Caki2 (cell line): ENCODE measurements around the gene SRP19. TPM values are rescaled to one million over a fixed set of nuclear protein-coding genes. Genes with fewer than 3 reads are reported as not detected.
A peak's percentile ranks its signal among the peaks of the same experiment; 100 is the strongest.

Experiments
- DNase-seq: peaks from one replicate; pipeline ENCODE4 v3.0.0-alpha.2; 2015; ENCODE audit warnings: low read depth
- in situ Hi-C: cut with HindIII; loops from 2 replicates; pipeline ENCODE4 v1.10.0; 2016; ENCODE audit warnings: low sequenced_read_pairs, low pct_unique_long_range_greater_than_20kb, mixed read lengths
- total RNA-seq: library from RNA; depleted of rRNA; stranded (reverse); fragments of >200 nt; shearing (Covaris generic); gene quantifications from 2 replicates; pipeline ENCODE4 v1.2.3, GENCODE V29; 2014; ENCODE audit warnings: low replicate concordance; rRNA removed

Gene SRP19
- total RNA-seq, 1 experiment from 2014 or later, result 30.7 TPM

GRCh38 chr5:112910529-112910928 is 49.4 kb downstream of the SRP19 start:
- DNase-seq, result no peak
- in situ Hi-C loops, result no loop called here

GRCh38 chr5:112914584-112914983 is 53.5 kb downstream of the SRP19 start:
- no peak for DNase-seq
- in situ Hi-C loops, result no loop called here

GRCh38 chr5:112915831-112916230 is 54.7 kb downstream of the SRP19 start:
- in situ Hi-C loops, result no loop called here
- DNase-seq, result no peak

- in situ Hi-C loops, result no loop called here
- DNase-seq, result no peak
Measured at GRCh38 chr5:112917453-112917995, 56.4 kb downstream of the SRP19 start.

GRCh38 chr5:112918136-112918535 is 57.0 kb downstream of the SRP19 start:
- no peak for DNase-seq
- in situ Hi-C loops, result no loop called here

- DNase-seq, result peak; percentile 73
- in situ Hi-C loops, result no loop called here
Measured at GRCh38 chr5:112918679-112919078, 57.6 kb downstream of the SRP19 start.

Other genes with a start within 250 kb of the SRP19 start
- 5.9 and 7.2 TPM in 2 replicates for gene APC, start 123.4 kb upstream of the SRP19 start, total RNA-seq
- gene REEP5, start 60.9 kb downstream of the SRP19 start, total RNA-seq, result 15.1 and 28.8 TPM in 2 replicates
- 6.5 and 24.3 TPM in 2 replicates for gene DCP2, start 115.5 kb downstream of the SRP19 start, total RNA-seq